ENCODE results near the gene SIGLEC11.

- TF ChIP-seq CTCF (conservative IDR thresholded peaks at IDR 0.05; ENCODE audit: low read length), result no peak
- TF ChIP-seq EZH2phosphoT487 (IDR thresholded peaks at IDR 0.05; ENCODE audit: borderline replicate concordance, low read depth, low read length), result no peak
Observed at GRCh38 chr19:49940482-49940791, 20.5 kb downstream of the SIGLEC11 start.

Data from OCI-LY7 (cell line).